HTR-8/SVneo (cell line): Measurements from ENCODE around the gene CACNA1F.

Source experiments
- DNase-seq: peaks from one replicate; pipeline ENCODE4 v3.0.0; 2011; ENCODE audit warnings: low spot score, mixed read lengths; ENCODE audit not compliant: insufficient read length
- FAIRE-seq: peaks from 2 replicates; lab custom pipeline; 2011; peaks lifted over from hg19 to GRCh38; lab: Jason Lieb, UNC

Gene CACNA1F

GRCh38 chrX:49160908-49161307 lies 72.2 kb downstream of the CACNA1F start:
- no peak for DNase-seq
- FAIRE-seq: no peak

GRCh38 chrX:49157194-49157593 lies 75.9 kb downstream of the CACNA1F start:
- no peak for DNase-seq
- no peak for FAIRE-seq

GRCh38 chrX:49155900-49156837 lies 77.0 kb downstream of the CACNA1F start:
- DNase-seq: peak; percentile 65
- no peak for FAIRE-seq

GRCh38 chrX:49155243-49155899 lies 77.8 kb downstream of the CACNA1F start:
- DNase-seq (no peak), FAIRE-seq (no peak)
